Neural progenitor cell (in vitro differentiated cells): Measurements from ENCODE around the gene GUSB. TPM values are rescaled to one million over a fixed set of nuclear protein-coding genes. Genes with fewer than 3 reads are reported as not detected.

ENCODE experiments used
- DNase-seq: peaks from one replicate; pipeline ENCODE4 v3.0.0-alpha.2; 2016; ENCODE audit warnings: low spot score
- H2AFZ ChIP-seq: fragments of 200-600 bp; sonication (generic); replicated peaks from 2 replicates; pipeline ENCODE4 v1.6.1; 2016; ENCODE audit warnings: antibody characterized with exemption
- H3F3A ChIP-seq: fragments of 200-600 bp; sonication (generic); 2 replicates; pipeline ENCODE4 v1.6.1; 2016; ENCODE audit warnings: antibody characterized with exemption, low read depth
- H3K27ac ChIP-seq: fragments of 200-600 bp; sonication (generic); 2 replicates; pipeline ENCODE4 v1.5.1; 2016; ENCODE audit warnings: mild to moderate bottlenecking
- H3K27me3 ChIP-seq: fragments of 200-600 bp; sonication (generic); 2 replicates; pipeline ENCODE4 v1.6.1; 2016; ENCODE audit warnings: mild to moderate bottlenecking, moderate library complexity
- H3K36me3 ChIP-seq: fragments of 200-600 bp; sonication (generic); 2 replicates; pipeline ENCODE4 v1.5.1; 2016
- H3K4me1 ChIP-seq: fragments of 200-600 bp; sonication (generic); 2 replicates; pipeline ENCODE4 v1.6.1; 2016; ENCODE audit warnings: mixed run types
- H3K4me2 ChIP-seq: fragments of 200-600 bp; sonication (generic); 2 replicates; pipeline ENCODE4 v1.6.1; 2016
- H3K4me3 ChIP-seq: fragments of 200-600 bp; sonication (generic); 2 replicates; pipeline ENCODE4 v1.5.1; 2016
- H3K79me2 ChIP-seq: fragments of 200-600 bp; sonication (generic); 2 replicates; pipeline ENCODE4 v1.6.1; 2016; ENCODE audit warnings: low read depth
- H3K9ac ChIP-seq: fragments of 200-600 bp; sonication (generic); 2 replicates; pipeline ENCODE4 v1.6.1; 2016
- H3K9me3 ChIP-seq: fragments of 200-600 bp; sonication (generic); 2 replicates; pipeline ENCODE4 v1.5.1; 2016; ENCODE audit warnings: low read depth
- H4K20me1 ChIP-seq: fragments of 200-600 bp; sonication (generic); 2 replicates; pipeline ENCODE4 v1.6.1; 2016; ENCODE audit warnings: low read depth
- H3K27ac Mint-ChIP-seq: 3 replicates; pipeline ENCODE4 v1.8.0; 2021; ENCODE audit warnings: mixed read lengths
- H3K27me3 Mint-ChIP-seq: 2 replicates; pipeline ENCODE4 v1.8.0; 2022; ENCODE audit warnings: low read depth, mild to moderate bottlenecking, inconsistent platforms, moderate library complexity, mixed read lengths; ENCODE audit not compliant: insufficient read depth
- H3K36me3 Mint-ChIP-seq: 3 replicates; pipeline ENCODE4 v1.8.0; 2021; ENCODE audit warnings: mixed read lengths
- H3K4me1 Mint-ChIP-seq: 3 replicates; pipeline ENCODE4 v1.8.0; 2021; ENCODE audit warnings: mixed read lengths
- H3K4me3 Mint-ChIP-seq: 3 replicates; pipeline ENCODE4 v1.8.0; 2021; ENCODE audit warnings: mild to moderate bottlenecking, moderate library complexity, mixed read lengths
- H3K9me3 Mint-ChIP-seq: 3 replicates; pipeline ENCODE4 v1.8.0; 2020; ENCODE audit warnings: mixed read lengths
- CTCF ChIP-seq: fragments of 200-600 bp; sonication (generic); IDR thresholded peaks from 2 replicates; pipeline ENCODE4 v1.5.1; 2017; ENCODE audit warnings: antibody characterized with exemption, mild to moderate bottlenecking
- EZH2 ChIP-seq: fragments of 200-600 bp; sonication (generic); IDR thresholded peaks from 2 replicates; pipeline ENCODE4 v1.6.1; 2017; ENCODE audit warnings: antibody characterized with exemption, mild to moderate bottlenecking, moderate library complexity
- EZH2phosphoT487 ChIP-seq: fragments of 200-600 bp; sonication (generic); IDR thresholded peaks from 2 replicates; pipeline ENCODE4 v1.6.1; 2017; ENCODE audit warnings: antibody characterized with exemption
- total RNA-seq: library from RNA; depleted of rRNA; stranded (reverse); fragments of >200 nt; gene quantifications from 2 replicates; pipeline ENCODE4 v1.2.3, GENCODE V29; 2015; ENCODE audit warnings: low replicate concordance

Gene GUSB
- total RNA-seq, 1 donor from 2014 or later: 28.8 TPM

- Histone ChIP-seq H3F3A (peaks cover 14% of the 10 kb centered on the region), H3K27ac (no peak overlapping the region), H3K27me3 (no peaks in the 10 kb centered on the region), H4K20me1 (peaks cover 4% of the 10 kb centered on the region), H3K9ac (no peak overlapping the region), H3K79me2 (no peaks in the 10 kb centered on the region), H3K36me3 (no peaks in the 10 kb centered on the region), H3K4me2 (no peak overlapping the region), H3K4me1 (no peaks in the 10 kb centered on the region), H2AFZ (no peak overlapping the region), H3K4me3 (no peak overlapping the region), H3K9me3 (no peaks in the 10 kb centered on the region)
- Mint-ChIP-seq H3K36me3 (peaks cover 26% of the 10 kb centered on the region), H3K27ac (no peak overlapping the region), H3K4me1 (no peaks in the 10 kb centered on the region), H3K9me3 (no peaks in the 10 kb centered on the region), H3K4me3 (no peak overlapping the region), H3K27me3 (no peaks in the 10 kb centered on the region)
- no peak for DNase-seq
- TF ChIP-seq EZH2phosphoT487 (no peak), CTCF (no peak), EZH2 (no peak)
These were observed 21.5 kb downstream of the GUSB start for GRCh38 chr7:65960351-65961074.

- Histone ChIP-seq H3K27ac (no peak overlapping the region), H3K4me1 (no peaks in the 10 kb centered on the region), H3K27me3 (no peaks in the 10 kb centered on the region), H3K9ac (no peak overlapping the region), H3F3A (peaks cover 10% of the 10 kb centered on the region), H4K20me1 (peaks cover 1% of the 10 kb centered on the region), H3K4me2 (no peak overlapping the region), H2AFZ (no peak overlapping the region), H3K4me3 (no peak overlapping the region), H3K79me2 (no peaks in the 10 kb centered on the region), H3K9me3 (no peaks in the 10 kb centered on the region), H3K36me3 (no peaks in the 10 kb centered on the region)
- Mint-ChIP-seq H3K4me1 (no peaks in the 10 kb centered on the region), H3K4me3 (no peak overlapping the region), H3K27me3 (no peaks in the 10 kb centered on the region), H3K36me3 (peaks cover 22% of the 10 kb centered on the region), H3K9me3 (no peaks in the 10 kb centered on the region), H3K27ac (no peak overlapping the region)
- DNase-seq: no peak
- no peak for TF ChIP-seq CTCF
- no peak for TF ChIP-seq EZH2phosphoT487
- TF ChIP-seq EZH2: no peak
These were observed 26.3 kb downstream of the GUSB start for GRCh38 chr7:65955718-65956117.

- no peaks in the 10 kb centered on the region for H3K27me3 Mint-ChIP-seq
- peaks cover 7% of the 10 kb centered on the region for H3F3A ChIP-seq
- no peak overlapping the region for H3K27ac Mint-ChIP-seq
- H3K79me2 ChIP-seq: no peaks in the 10 kb centered on the region
- H3K9me3 ChIP-seq: no peaks in the 10 kb centered on the region
- no peak overlapping the region for H3K27ac ChIP-seq
- DNase-seq: no peak
- no peaks in the 10 kb centered on the region for H3K27me3 ChIP-seq
- no peaks in the 10 kb centered on the region for H3K4me1 Mint-ChIP-seq
- H4K20me1 ChIP-seq: no peaks in the 10 kb centered on the region
- no peaks in the 10 kb centered on the region for H3K4me1 ChIP-seq
- no peak overlapping the region for H3K4me2 ChIP-seq
- no peak for TF ChIP-seq EZH2phosphoT487
- no peak for TF ChIP-seq CTCF
- TF ChIP-seq EZH2: no peak
- H3K4me3 ChIP-seq: no peak overlapping the region
- H3K4me3 Mint-ChIP-seq: no peak overlapping the region
- H3K36me3 ChIP-seq: no peaks in the 10 kb centered on the region
- H2AFZ ChIP-seq: no peak overlapping the region
- H3K9ac ChIP-seq: no peak overlapping the region
- peaks cover 19% of the 10 kb centered on the region for H3K36me3 Mint-ChIP-seq
- no peaks in the 10 kb centered on the region for H3K9me3 Mint-ChIP-seq
These were observed 28.0 kb downstream of the GUSB start for GRCh38 chr7:65953890-65954450.
